Measurements from ENCODE around the gene SRRM3. TPM values are rescaled to one million over a fixed set of nuclear protein-coding genes. Genes with fewer than 3 reads are reported as not detected.
A peak's percentile ranks its signal among the peaks of the same experiment; 100 is the strongest.

SRRM3 gene
- total RNA-seq, 3 donors from 2014 or later (not counting 1 experiment from before 2014, with no cell fraction given) = not detected

GRCh38 chr7:76300166-76300731, 98.6 kb downstream of the SRRM3 start:
- Mint-ChIP-seq H3K9me3 (no peaks in the 10 kb centered on the region), H3K4me1 (peaks cover 5 to 21% of the 10 kb centered on the region in 2 donors), H3K27me3 (ENCODE audit: low read depth in 2 of 2) (peaks cover 0 to 8% of the 10 kb centered on the region in 2 donors), H3K27ac (no peak overlapping the region), H3K4me3 (no peak overlapping the region), H3K36me3 (no peaks in the 10 kb centered on the region)
- ATAC-seq (no peak), DNase-seq (no peak)
- Histone ChIP-seq H3K36me3 (ENCODE audit: control insufficient read depth, insufficient read depth, low read length) (no peaks in the 10 kb centered on the region), H3K27ac (ENCODE audit: low read length) (no peak overlapping the region), H3K4me3 (ENCODE audit: low read length) (no peak overlapping the region), H3K4me1 (ENCODE audit: control insufficient read depth, insufficient read depth, low read length) (peaks cover 25% of the 10 kb centered on the region), H3K27me3 (ENCODE audit: control insufficient read depth, insufficient read depth, low read length) (no peaks in the 10 kb centered on the region), H3K9me3 (ENCODE audit: control insufficient read depth, insufficient read depth, low read length) (no peaks in the 10 kb centered on the region)
- intact Hi-C loops (cut with micrococcal nuclease) = no loop called here
- no peak for TF ChIP-seq CTCF (IDR thresholded peaks at IDR 0.05)
- WGBS (ENCODE audit: insufficient coverage) = 93% methylated on average over 6 of the region's 7 CpGs

GRCh38 chr7:76301000-76301399, 99.3 kb downstream of the SRRM3 start:
- intact Hi-C loops (cut with micrococcal nuclease) = no loop called here

GRCh38 chr7:76302347-76303201, 100.9 kb downstream of the SRRM3 start, which contains the start of gene HSPB1:
HSPB1 (plus strand) TSS chr7:76302673; CDS start chr7:76302713, 40 bp downstream.
- no peaks in the 10 kb centered on the region for H3K9me3 Mint-ChIP-seq
- peaks cover 0 to 2% of the 10 kb centered on the region in 2 donors for H3K27me3 Mint-ChIP-seq (ENCODE audit: low read depth in 2 of 2)
- Histone ChIP-seq H3K9me3 (ENCODE audit: control insufficient read depth, insufficient read depth, low read length) (no peaks in the 10 kb centered on the region), H3K27me3 (ENCODE audit: control insufficient read depth, insufficient read depth, low read length) (no peaks in the 10 kb centered on the region), H3K36me3 (ENCODE audit: control insufficient read depth, insufficient read depth, low read length) (no peaks in the 10 kb centered on the region), H3K4me3 (ENCODE audit: low read length) (peak within 1 kb of the TSS; percentile 72), H3K27ac (ENCODE audit: low read length) (peak within 1 kb of the TSS; percentile 28), H3K4me1 (ENCODE audit: control insufficient read depth, insufficient read depth, low read length) (peaks cover 25% of the 10 kb centered on the region)
- H3K4me1 Mint-ChIP-seq = peaks cover 5 to 21% of the 10 kb centered on the region in 2 donors
- ATAC-seq = peak; percentile 74 to 82 (median 81)
- WGBS (ENCODE audit: insufficient coverage) = under 1% methylated on average over 75 of the region's 75 CpGs
- H3K4me3 Mint-ChIP-seq = peak within 1 kb of the TSS; percentile 88
- DNase-seq = peak; percentile 43 to 80
- no peak for TF ChIP-seq CTCF (IDR thresholded peaks at IDR 0.05)
- intact Hi-C loops (cut with micrococcal nuclease) = loop anchor here (1.0 kb wide), 1 partner anchor 12 kb away; no protein-coding TSS in a partner anchor
- H3K27ac Mint-ChIP-seq = peak within 1 kb of the TSS; percentile 65 to 80
- no peaks in the 10 kb centered on the region for H3K36me3 Mint-ChIP-seq

More at GRCh38 chr7:76301000-76301399, 99.3 kb downstream of the SRRM3 start:
- Histone ChIP-seq H3K4me3 (ENCODE audit: low read length) (no peak overlapping the region), H3K27me3 (ENCODE audit: control insufficient read depth, insufficient read depth, low read length) (no peaks in the 10 kb centered on the region), H3K36me3 (ENCODE audit: control insufficient read depth, insufficient read depth, low read length) (no peaks in the 10 kb centered on the region), H3K27ac (ENCODE audit: low read length) (no peak overlapping the region), H3K4me1 (ENCODE audit: control insufficient read depth, insufficient read depth, low read length) (peaks cover 25% of the 10 kb centered on the region), H3K9me3 (ENCODE audit: control insufficient read depth, insufficient read depth, low read length) (no peaks in the 10 kb centered on the region)
- no peak for ATAC-seq
- Mint-ChIP-seq H3K27ac (no peak overlapping the region), H3K27me3 (ENCODE audit: low read depth in 2 of 2) (peaks cover 0 to 8% of the 10 kb centered on the region in 2 donors), H3K4me3 (peak overlapping the region; percentile 9), H3K4me1 (peaks cover 5 to 21% of the 10 kb centered on the region in 2 donors), H3K36me3 (no peaks in the 10 kb centered on the region), H3K9me3 (no peaks in the 10 kb centered on the region)
- DNase-seq = no peak
- no peak for TF ChIP-seq CTCF (IDR thresholded peaks at IDR 0.05)
- 88% methylated on average over 2 of the region's 3 CpGs for WGBS (ENCODE audit: insufficient coverage)

Data from natural killer cell (primary cell).